HFFc6 (cell line): ENCODE measurements around the gene MICALL2. TPM values are rescaled to one million over a fixed set of nuclear protein-coding genes. Genes with fewer than 3 reads are reported as not detected.

ENCODE experiments used
- DNase-seq: peaks from one replicate; pipeline ENCODE4 v3.0.0-alpha.2; 2018
- H3K27ac Mint-ChIP-seq: 2 replicates; pipeline ENCODE4 v1.8.0; 2020; ENCODE audit warnings: mild to moderate bottlenecking, mixed read lengths
- H3K27me3 Mint-ChIP-seq: 2 replicates; pipeline ENCODE4 v1.8.0; 2021; ENCODE audit warnings: mild to moderate bottlenecking, moderate library complexity, mixed read lengths; ENCODE audit not compliant: insufficient read depth
- H3K36me3 Mint-ChIP-seq: 2 replicates; pipeline ENCODE4 v1.8.0; 2021; ENCODE audit warnings: low read depth, mixed read lengths
- H3K4me1 Mint-ChIP-seq: 2 replicates; pipeline ENCODE4 v1.8.0; 2020; ENCODE audit warnings: low read depth, mixed read lengths
- H3K4me3 Mint-ChIP-seq: 2 replicates; pipeline ENCODE4 v1.8.0; 2020; ENCODE audit warnings: mild to moderate bottlenecking, moderate library complexity, mixed read lengths
- H3K9me3 Mint-ChIP-seq: 2 replicates; pipeline ENCODE4 v1.8.0; 2020; ENCODE audit warnings: mild to moderate bottlenecking, mixed read lengths
- total RNA-seq, 6 experiments: library from RNA; stranded (reverse); fragmentation: NEBNext Ultra II Directional; extraction: Animal tissue kit (Norgen Biotek cat#: 25700); gene quantifications; 2 replicates in 1 of 6; 3 replicates in 5 of 6; pipeline ENCODE4 v1.2.3, GENCODE V29; 2021
- TF ChIP-seq, protein P1 (sequence below): fragments of 200-600 bp; sonication (generic); IDR thresholded peaks from 2 replicates; pipeline ENCODE4 v1.5.0; 2021; ENCODE audit warnings: antibody characterized with exemption, mild to moderate bottlenecking

MICALL2 gene
- total RNA-seq, 6 experiments from 2014 or later = 12.1 to 24.4 (median 21.0) TPM

GRCh38 chr7:1415389-1415990 lies 43.8 kb downstream of the MICALL2 start:
- no peak for DNase-seq
- Mint-ChIP-seq H3K4me3 (no peak overlapping the region), H3K27ac (no peak overlapping the region), H3K27me3 (peaks cover 6% of the 10 kb centered on the region), H3K9me3 (no peaks in the 10 kb centered on the region), H3K4me1 (peaks cover 6% of the 10 kb centered on the region), H3K36me3 (no peaks in the 10 kb centered on the region)
- TF ChIP-seq, protein P1, sequence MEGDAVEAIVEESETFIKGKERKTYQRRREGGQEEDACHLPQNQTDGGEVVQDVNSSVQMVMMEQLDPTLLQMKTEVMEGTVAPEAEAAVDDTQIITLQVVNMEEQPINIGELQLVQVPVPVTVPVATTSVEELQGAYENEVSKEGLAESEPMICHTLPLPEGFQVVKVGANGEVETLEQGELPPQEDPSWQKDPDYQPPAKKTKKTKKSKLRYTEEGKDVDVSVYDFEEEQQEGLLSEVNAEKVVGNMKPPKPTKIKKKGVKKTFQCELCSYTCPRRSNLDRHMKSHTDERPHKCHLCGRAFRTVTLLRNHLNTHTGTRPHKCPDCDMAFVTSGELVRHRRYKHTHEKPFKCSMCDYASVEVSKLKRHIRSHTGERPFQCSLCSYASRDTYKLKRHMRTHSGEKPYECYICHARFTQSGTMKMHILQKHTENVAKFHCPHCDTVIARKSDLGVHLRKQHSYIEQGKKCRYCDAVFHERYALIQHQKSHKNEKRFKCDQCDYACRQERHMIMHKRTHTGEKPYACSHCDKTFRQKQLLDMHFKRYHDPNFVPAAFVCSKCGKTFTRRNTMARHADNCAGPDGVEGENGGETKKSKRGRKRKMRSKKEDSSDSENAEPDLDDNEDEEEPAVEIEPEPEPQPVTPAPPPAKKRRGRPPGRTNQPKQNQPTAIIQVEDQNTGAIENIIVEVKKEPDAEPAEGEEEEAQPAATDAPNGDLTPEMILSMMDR = no peak

DNA sequence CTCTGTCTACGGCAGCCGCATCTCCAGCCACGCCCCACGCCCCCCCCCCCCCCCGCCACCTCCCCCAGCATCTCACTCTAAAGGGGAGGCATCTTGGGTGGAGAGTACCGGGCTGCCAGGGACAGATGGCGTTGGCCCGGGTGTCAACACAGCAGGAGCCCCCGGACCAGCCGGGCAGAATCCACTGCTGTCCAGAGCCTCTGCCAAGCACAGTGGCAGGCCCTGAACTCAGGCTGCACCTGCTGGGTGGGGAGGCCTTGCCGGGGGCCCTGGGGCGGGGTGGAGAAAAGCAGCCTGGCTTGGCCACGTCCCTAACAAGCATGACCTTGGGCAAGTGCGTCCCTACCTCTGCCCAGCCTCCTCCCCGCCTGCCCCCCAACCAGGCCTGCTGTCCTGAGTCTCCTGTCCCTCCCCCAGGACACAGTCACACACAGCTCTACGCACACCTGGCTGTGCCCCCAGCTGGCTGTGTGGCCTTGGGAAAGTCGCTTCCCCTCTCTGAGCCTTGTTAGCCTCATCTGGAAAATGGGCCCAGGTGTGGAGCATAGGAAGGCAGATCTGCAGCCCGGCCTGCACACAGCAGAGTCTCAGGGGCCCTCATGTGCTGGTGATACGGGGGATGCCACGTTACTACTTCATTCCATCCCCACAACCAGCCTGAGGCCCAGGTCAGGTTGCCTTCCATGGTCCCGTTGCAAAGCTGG lies 45.2 kb downstream of the MICALL2 start:
- peaks cover 6% of the 10 kb centered on the region for H3K4me1 Mint-ChIP-seq
- H3K27ac Mint-ChIP-seq = no peak overlapping the region
- no peaks in the 10 kb centered on the region for H3K9me3 Mint-ChIP-seq
- no peak for DNase-seq
- H3K27me3 Mint-ChIP-seq = peaks cover 11% of the 10 kb centered on the region
- H3K4me3 Mint-ChIP-seq = no peak overlapping the region
- TF ChIP-seq, protein P1 = no peak
- no peaks in the 10 kb centered on the region for H3K36me3 Mint-ChIP-seq

- TF ChIP-seq, protein P1 = peak; percentile 96
- Mint-ChIP-seq H3K4me3 (no peak overlapping the region), H3K36me3 (no peaks in the 10 kb centered on the region), H3K4me1 (peaks cover 5% of the 10 kb centered on the region), H3K27ac (no peak overlapping the region), H3K27me3 (peaks cover 20% of the 10 kb centered on the region), H3K9me3 (no peaks in the 10 kb centered on the region)
- DNase-seq = peak; percentile 54
These were observed 46.7 kb downstream of the MICALL2 start for GRCh38 chr7:1412322-1413261.

DNA sequence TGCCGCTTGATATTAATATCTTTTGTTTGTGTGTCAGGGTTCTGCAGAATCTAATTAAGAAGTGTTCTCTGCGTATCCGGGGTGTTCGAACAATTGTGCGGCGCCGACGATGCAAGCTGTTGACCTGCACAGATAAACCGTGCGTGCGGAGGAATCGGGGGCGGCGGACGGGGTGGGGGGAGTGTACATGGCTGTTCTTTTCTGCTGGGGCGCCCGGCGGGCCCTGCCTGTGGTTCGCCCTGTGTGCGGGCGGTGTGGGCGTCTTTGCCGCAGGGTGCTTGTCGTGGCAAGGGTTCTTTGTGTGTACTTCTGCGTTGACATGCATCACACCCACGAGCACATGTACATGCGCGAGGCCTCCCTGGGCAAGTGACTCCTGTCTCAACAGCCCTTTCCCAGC lies 47.9 kb downstream of the MICALL2 start:
- Mint-ChIP-seq H3K27me3 (peaks cover 27% of the 10 kb centered on the region), H3K4me3 (no peak overlapping the region), H3K9me3 (no peaks in the 10 kb centered on the region), H3K36me3 (no peaks in the 10 kb centered on the region), H3K4me1 (no peaks in the 10 kb centered on the region), H3K27ac (no peak overlapping the region)
- DNase-seq = no peak
- TF ChIP-seq, protein P1 = no peak

DNA sequence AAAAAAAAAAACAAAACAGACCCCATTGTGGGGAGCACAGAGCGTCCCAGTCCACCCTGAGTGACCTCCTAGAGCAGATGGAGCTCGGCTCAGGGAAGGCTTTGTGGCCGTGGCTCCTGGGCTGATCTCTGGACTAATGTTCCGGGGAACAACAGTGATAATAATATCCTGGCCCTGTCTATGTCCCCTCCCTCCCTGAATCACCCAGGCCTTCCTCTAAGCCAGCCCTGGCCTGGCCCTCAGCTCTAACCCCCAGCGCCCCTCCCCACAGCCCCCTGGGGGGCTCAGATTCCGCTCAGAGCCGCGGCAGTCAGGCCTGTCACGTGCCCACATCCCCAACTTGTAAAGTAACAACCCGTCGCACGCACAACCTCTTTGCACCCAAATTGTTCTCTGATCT lies 48.3 kb downstream of the MICALL2 start:
- DNase-seq = no peak
- no peak overlapping the region for H3K27ac Mint-ChIP-seq
- TF ChIP-seq, protein P1 = no peak
- H3K27me3 Mint-ChIP-seq = peaks cover 31% of the 10 kb centered on the region
- H3K4me1 Mint-ChIP-seq = no peaks in the 10 kb centered on the region
- no peaks in the 10 kb centered on the region for H3K36me3 Mint-ChIP-seq
- H3K4me3 Mint-ChIP-seq = no peak overlapping the region
- no peaks in the 10 kb centered on the region for H3K9me3 Mint-ChIP-seq
